ENCODE results near the gene GPR137B. TPM values are rescaled to one million over a fixed set of nuclear protein-coding genes. Genes with fewer than 3 reads are reported as not detected.
"Not testable (repeated sequence)": the region's sequence is repeated elsewhere in the genome, so short reads cannot be mapped to it uniquely, and the experiment has no call there.

GPR137B gene
- total RNA-seq, 4 donors from 2014 or later = 0.29 to 15.1 (median 11.2) TPM

GRCh38 chr1:236154126-236154525, 11.8 kb downstream of the GPR137B start:
- DNase-seq = no peak
- no peak for TF ChIP-seq POLR2A (IDR thresholded peaks at IDR 0.05)
- TF ChIP-seq, protein P1, sequence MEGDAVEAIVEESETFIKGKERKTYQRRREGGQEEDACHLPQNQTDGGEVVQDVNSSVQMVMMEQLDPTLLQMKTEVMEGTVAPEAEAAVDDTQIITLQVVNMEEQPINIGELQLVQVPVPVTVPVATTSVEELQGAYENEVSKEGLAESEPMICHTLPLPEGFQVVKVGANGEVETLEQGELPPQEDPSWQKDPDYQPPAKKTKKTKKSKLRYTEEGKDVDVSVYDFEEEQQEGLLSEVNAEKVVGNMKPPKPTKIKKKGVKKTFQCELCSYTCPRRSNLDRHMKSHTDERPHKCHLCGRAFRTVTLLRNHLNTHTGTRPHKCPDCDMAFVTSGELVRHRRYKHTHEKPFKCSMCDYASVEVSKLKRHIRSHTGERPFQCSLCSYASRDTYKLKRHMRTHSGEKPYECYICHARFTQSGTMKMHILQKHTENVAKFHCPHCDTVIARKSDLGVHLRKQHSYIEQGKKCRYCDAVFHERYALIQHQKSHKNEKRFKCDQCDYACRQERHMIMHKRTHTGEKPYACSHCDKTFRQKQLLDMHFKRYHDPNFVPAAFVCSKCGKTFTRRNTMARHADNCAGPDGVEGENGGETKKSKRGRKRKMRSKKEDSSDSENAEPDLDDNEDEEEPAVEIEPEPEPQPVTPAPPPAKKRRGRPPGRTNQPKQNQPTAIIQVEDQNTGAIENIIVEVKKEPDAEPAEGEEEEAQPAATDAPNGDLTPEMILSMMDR (IDR thresholded peaks at IDR 0.05) = no peak
- Histone ChIP-seq H3K4me3 (no peak overlapping the region), H3K9me3 (no peaks in the 10 kb centered on the region), H3K36me3 (no peaks in the 10 kb centered on the region), H3K4me1 (no peaks in the 10 kb centered on the region), H3K27ac (no peak overlapping the region), H3K27me3 (no peaks in the 10 kb centered on the region)
- intact Hi-C loops (cut with DNase I; ENCODE audit: low total_unique reads) = no loop called here

DNA sequence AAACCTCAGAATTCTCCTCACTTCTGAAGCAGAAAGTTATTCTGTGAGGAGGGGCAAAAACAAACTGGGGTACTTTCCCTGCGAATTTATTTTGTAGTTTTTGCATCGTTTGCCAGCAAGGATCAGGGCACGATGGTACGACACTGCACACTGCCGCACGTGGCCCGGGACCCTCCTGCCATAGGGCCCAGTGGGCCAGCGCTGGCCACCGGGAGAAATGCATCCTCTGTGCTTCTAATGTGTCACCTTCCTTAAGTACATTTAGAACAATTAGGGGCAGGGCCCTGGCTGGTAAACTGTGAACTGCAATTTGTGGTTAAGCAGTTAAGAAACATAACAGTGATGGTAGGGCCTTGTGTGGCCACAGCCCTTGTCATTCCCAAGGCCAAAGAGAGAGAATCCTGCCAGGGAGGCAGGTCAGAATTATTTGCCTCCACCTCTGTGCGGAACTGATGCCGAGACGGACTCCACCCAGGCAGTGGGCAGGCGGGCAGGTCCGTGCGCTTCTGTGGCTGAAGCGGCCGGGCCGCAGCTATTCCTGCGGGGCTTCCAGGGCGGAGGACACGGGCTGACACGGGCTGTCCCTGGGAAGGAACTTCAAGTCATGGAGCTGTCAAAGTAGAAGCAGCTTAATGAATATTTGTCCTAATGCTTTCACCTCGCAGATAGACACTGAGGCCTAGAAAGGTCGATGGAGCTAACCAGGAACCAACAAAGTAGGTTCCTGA, 12.5 kb downstream of the GPR137B start:
- DNase-seq = no peak
- intact Hi-C loops (cut with DNase I; ENCODE audit: low total_unique reads) = no loop called here
- H3K27ac ChIP-seq = no peak overlapping the region
- H3K36me3 ChIP-seq = no peaks in the 10 kb centered on the region
- no peaks in the 10 kb centered on the region for H3K9me3 ChIP-seq
- no peaks in the 10 kb centered on the region for H3K27me3 ChIP-seq
- H3K4me1 ChIP-seq = no peaks in the 10 kb centered on the region
- no peak overlapping the region for H3K4me3 ChIP-seq
- TF ChIP-seq, protein P1 (IDR thresholded peaks at IDR 0.05) = no peak
- no peak for TF ChIP-seq POLR2A (IDR thresholded peaks at IDR 0.05)

DNA sequence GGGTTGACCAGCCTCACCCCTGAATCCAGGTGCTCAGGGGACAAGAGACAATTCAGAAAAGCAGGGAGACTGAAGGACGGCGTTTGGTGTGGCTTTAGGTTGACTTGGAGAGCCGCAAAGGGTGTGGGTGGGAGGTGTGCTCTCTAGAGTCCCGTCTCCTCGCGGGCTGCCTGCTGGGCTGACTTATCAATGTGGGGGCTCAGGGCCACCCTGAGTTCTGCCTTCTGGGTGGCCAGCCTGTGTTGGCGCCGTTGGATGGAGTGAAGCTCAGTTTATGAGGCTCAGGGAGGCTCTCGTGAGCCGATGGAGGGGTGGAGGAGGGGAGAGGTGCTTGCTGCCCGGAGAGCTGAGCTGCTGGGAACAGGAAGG, 13.0 kb downstream of the GPR137B start:
- no peaks in the 10 kb centered on the region for H3K4me1 ChIP-seq
- intact Hi-C loops (cut with DNase I; ENCODE audit: low total_unique reads) = no loop called here
- H3K27ac ChIP-seq = no peak overlapping the region
- TF ChIP-seq, protein P1 (IDR thresholded peaks at IDR 0.05) = no peak
- TF ChIP-seq POLR2A (IDR thresholded peaks at IDR 0.05) = no peak
- H3K36me3 ChIP-seq = no peaks in the 10 kb centered on the region
- no peaks in the 10 kb centered on the region for H3K9me3 ChIP-seq
- H3K4me3 ChIP-seq = no peak overlapping the region
- no peak for DNase-seq
- no peaks in the 10 kb centered on the region for H3K27me3 ChIP-seq

GRCh38 chr1:236155841-236156503, 13.6 kb downstream of the GPR137B start:
- Histone ChIP-seq H3K9me3 (no peaks in the 10 kb centered on the region), H3K27ac (no peak overlapping the region), H3K4me3 (no peak overlapping the region), H3K27me3 (no peaks in the 10 kb centered on the region), H3K36me3 (no peaks in the 10 kb centered on the region), H3K4me1 (no peaks in the 10 kb centered on the region)
- no peak for TF ChIP-seq POLR2A (IDR thresholded peaks at IDR 0.05)
- intact Hi-C loops (cut with DNase I; ENCODE audit: low total_unique reads) = no loop called here
- DNase-seq = no peak

DNA sequence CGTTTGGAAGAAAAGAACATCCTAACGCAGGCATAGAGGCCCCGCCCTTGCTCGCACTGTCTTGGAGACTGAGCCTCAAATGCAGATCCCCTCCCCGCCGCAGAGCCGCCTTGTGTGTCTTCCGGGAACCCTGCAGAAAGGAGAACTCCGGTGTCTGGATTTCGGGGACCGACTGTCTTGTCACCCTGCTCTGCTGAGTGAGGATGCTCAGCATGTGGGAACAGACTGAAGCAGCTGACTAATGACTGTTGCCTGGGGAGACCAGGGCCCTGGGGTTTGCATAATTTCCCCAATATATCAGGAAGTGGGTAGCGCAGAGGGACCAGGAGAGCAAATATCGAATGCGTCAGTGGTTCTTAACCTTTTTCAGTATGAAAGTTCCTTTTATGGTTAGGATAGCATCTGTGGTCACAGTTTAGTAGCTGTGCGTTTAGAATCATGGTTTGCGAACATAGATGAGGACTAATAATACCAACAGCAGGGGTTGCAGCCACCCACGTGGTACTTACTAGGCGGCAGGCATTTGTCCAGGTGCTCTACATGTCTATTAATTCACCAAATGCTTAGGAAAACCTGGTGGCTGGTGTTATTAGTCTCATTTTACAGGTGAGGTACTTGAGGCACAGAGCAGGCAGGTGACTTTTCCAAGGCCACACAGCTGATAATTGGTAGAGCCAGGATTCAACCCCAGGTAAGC, 14.3 kb downstream of the GPR137B start:
- H3K9me3 ChIP-seq = peaks cover 0 to under 1% of the 10 kb centered on the region in 2 donors
- no peak overlapping the region for H3K27ac ChIP-seq
- no peak for TF ChIP-seq POLR2A (IDR thresholded peaks at IDR 0.05)
- no peaks in the 10 kb centered on the region for H3K36me3 ChIP-seq
- H3K4me1 ChIP-seq = no peaks in the 10 kb centered on the region
- no peaks in the 10 kb centered on the region for H3K27me3 ChIP-seq
- DNase-seq = no peak
- no peak overlapping the region for H3K4me3 ChIP-seq
- intact Hi-C loops (cut with DNase I; ENCODE audit: low total_unique reads) = no loop called here

DNA sequence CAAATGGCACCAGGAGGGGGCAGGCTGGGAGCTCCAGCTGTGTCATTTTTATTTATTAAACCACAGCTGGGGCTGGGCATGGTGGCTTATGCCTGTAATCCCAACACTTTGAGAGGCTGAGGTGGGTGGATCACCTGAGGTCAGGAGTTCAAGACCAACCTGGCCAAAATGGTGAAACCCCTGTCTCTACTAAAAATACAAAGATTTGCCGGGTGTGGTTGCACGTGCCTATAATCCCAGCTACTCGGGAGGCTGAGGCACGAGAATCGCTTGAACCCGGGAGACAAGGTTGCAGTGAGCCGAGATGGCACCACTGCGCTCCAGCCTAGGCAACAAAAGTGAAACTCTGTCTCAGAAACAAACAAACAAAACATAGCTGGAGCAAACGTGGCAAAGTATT, 15.7 kb downstream of the GPR137B start:
- H3K27me3 ChIP-seq; H3K27ac ChIP-seq; H3K36me3 ChIP-seq; DNase-seq; intact Hi-C loops (cut with DNase I; ENCODE audit: low total_unique reads); H3K4me3 ChIP-seq; H3K4me1 ChIP-seq; H3K9me3 ChIP-seq: not testable (repeated sequence)
